ENCODE measurements around the gene CMKLR1. TPM values are rescaled to one million over a fixed set of nuclear protein-coding genes. Genes with fewer than 3 reads are reported as not detected.

Gene CMKLR1
- total and polyA plus RNA-seq, 2 donors (not counting 1 experiment from before 2014, with no cell fraction given), result 0.06 to 0.54 TPM

- DNase-seq (no peak), ATAC-seq (ENCODE audit: low read depth) (no peak)
- Histone ChIP-seq H3K9me3 (ENCODE audit: control extremely low read depth in 1 of 3, control insufficient read depth in 2 of 3, insufficient read depth in 1 of 3, low read length in 2 of 3) (no peaks in the 10 kb centered on the region), H3K79me2 (ENCODE audit: control insufficient read depth, insufficient read depth, low read length) (no peaks in the 10 kb centered on the region), H3K36me3 (replicated peaks in 1 of 2; ENCODE audit: control extremely low read depth in 1 of 2, control insufficient read depth in 1 of 2, extremely low read depth in 1 of 2, insufficient read depth in 2 of 2, low read length in 1 of 2) (no peaks in the 10 kb centered on the region), H2AFZ (ENCODE audit: insufficient read depth, low read depth, low read length, poor library complexity, severe bottlenecking) (no peak overlapping the region), H3K4me3 (ENCODE audit: control extremely low read depth in 1 of 5, extremely low read depth in 1 of 5, insufficient read depth in 1 of 5, low read depth in 2 of 5, low read length in 4 of 5) (no peak overlapping the region), H3K9ac (ENCODE audit: low read length) (no peak overlapping the region), H3K4me1 (ENCODE audit: control insufficient read depth in 2 of 2, insufficient read depth in 2 of 2, low read length in 2 of 2) (no peaks in the 10 kb centered on the region), H3K27ac (ENCODE audit: low read length in 2 of 2) (no peak overlapping the region), H4K20me1 (ENCODE audit: control insufficient read depth, insufficient read depth, low read length, poor library complexity, severe bottlenecking) (no peaks in the 10 kb centered on the region), H3K27me3 (replicated peaks in 1 of 4; ENCODE audit: control extremely low read depth in 1 of 4, control insufficient read depth in 3 of 4, insufficient read depth in 4 of 4, low read length in 3 of 4) (peaks cover 0 to 2% (median 0%) of the 10 kb centered on the region in 4 experiments), H3K4me2 (replicated peaks; ENCODE audit: low read depth, low read length, poor library complexity, severe bottlenecking) (no peak overlapping the region)
- Mint-ChIP-seq H3K27ac (no peak overlapping the region), H3K9me3 (ENCODE audit: insufficient read depth) (no peaks in the 10 kb centered on the region), H3K27me3 (peaks cover 14% of the 10 kb centered on the region), H3K4me1 (peaks cover 4% of the 10 kb centered on the region), H3K4me3 (no peak overlapping the region)
- no peak for TF ChIP-seq EZH2 (IDR thresholded peaks at IDR 0.05; ENCODE audit: borderline replicate concordance, insufficient read depth, low read depth, low read length, poor library complexity, severe bottlenecking)
- TF ChIP-seq CTCF (IDR thresholded peaks at IDR 0.05), result no peak
- CTCF ChIA-PET, result no interaction called here
- WGBS (ENCODE audit: insufficient coverage), result 57% methylated on average over 8 of the region's 12 CpGs
- intact Hi-C loops (cut with micrococcal nuclease), result no loop called here
- POLR2A ChIA-PET, result no interaction called here
These were observed 22.7 kb downstream of the CMKLR1 start for GRCh38 chr12:108316176-108317086.

- intact Hi-C loops (cut with micrococcal nuclease), result no loop called here
- no peaks in the 10 kb centered on the region for H4K20me1 ChIP-seq (ENCODE audit: control insufficient read depth, insufficient read depth, low read length, poor library complexity, severe bottlenecking)
- ATAC-seq (ENCODE audit: low read depth) (no peak), DNase-seq (no peak)
- TF ChIP-seq EZH2 (IDR thresholded peaks at IDR 0.05; ENCODE audit: borderline replicate concordance, insufficient read depth, low read depth, low read length, poor library complexity, severe bottlenecking) (no peak), CTCF (IDR thresholded peaks at IDR 0.05) (no peak)
- no peaks in the 10 kb centered on the region for H3K9me3 ChIP-seq (ENCODE audit: control extremely low read depth in 1 of 3, control insufficient read depth in 2 of 3, insufficient read depth in 1 of 3, low read length in 2 of 3)
- no peaks in the 10 kb centered on the region for H3K36me3 ChIP-seq (replicated peaks in 1 of 2; ENCODE audit: control extremely low read depth in 1 of 2, control insufficient read depth in 1 of 2, extremely low read depth in 1 of 2, insufficient read depth in 2 of 2, low read length in 1 of 2)
- no peaks in the 10 kb centered on the region for H3K4me1 ChIP-seq (ENCODE audit: control insufficient read depth in 2 of 2, insufficient read depth in 2 of 2, low read length in 2 of 2)
- no peak overlapping the region for H3K9ac ChIP-seq (ENCODE audit: low read length)
- CTCF ChIA-PET, result interaction anchor here (0.6 kb wide), 1 partner anchor 1074 kb away, joined by 3 read pairs; no protein-coding TSS in a partner anchor
- H3K4me3 ChIP-seq (ENCODE audit: control extremely low read depth in 1 of 5, extremely low read depth in 1 of 5, insufficient read depth in 1 of 5, low read depth in 2 of 5, low read length in 4 of 5), result no peak overlapping the region
- H3K27ac ChIP-seq (ENCODE audit: low read length in 2 of 2), result no peak overlapping the region
- no peaks in the 10 kb centered on the region for H3K79me2 ChIP-seq (ENCODE audit: control insufficient read depth, insufficient read depth, low read length)
- Mint-ChIP-seq H3K4me3 (no peak overlapping the region), H3K27me3 (peaks cover 14% of the 10 kb centered on the region), H3K9me3 (ENCODE audit: insufficient read depth) (no peaks in the 10 kb centered on the region), H3K4me1 (peaks cover 4% of the 10 kb centered on the region), H3K27ac (no peak overlapping the region)
- no peak overlapping the region for H3K4me2 ChIP-seq (replicated peaks; ENCODE audit: low read depth, low read length, poor library complexity, severe bottlenecking)
- no peaks in the 10 kb centered on the region for H3K27me3 ChIP-seq (replicated peaks in 1 of 4; ENCODE audit: control extremely low read depth in 1 of 4, control insufficient read depth in 3 of 4, insufficient read depth in 4 of 4, low read length in 3 of 4)
- POLR2A ChIA-PET, result no interaction called here
- WGBS (ENCODE audit: insufficient coverage), result 82% methylated on average over 1 of the region's 4 CpGs
- no peak overlapping the region for H2AFZ ChIP-seq (ENCODE audit: insufficient read depth, low read depth, low read length, poor library complexity, severe bottlenecking)
These were observed 23.5 kb downstream of the CMKLR1 start for GRCh38 chr12:108315486-108316105.

Data from B cell (primary cell).